A673 (cell line): ENCODE results near the gene PLAC1. TPM values are rescaled to one million over a fixed set of nuclear protein-coding genes. Genes with fewer than 3 reads are reported as not detected.

ENCODE experiments used
- BruUV-seq: library from RNA; stranded (reverse); fragments of 400-500 nt; replicated peaks from 2 replicates; lab custom pipeline; 2021; lab: Mats Ljungman, UMichigan
- CTCF ChIA-PET: fragments of 300-600 bp; sonication (Branson Sonifier 250); formaldehyde crosslinking; loops from one replicate; lab custom pipeline; 2022; ENCODE audit warnings: antibody characterized with exemption; lab: Charles Lee
- POLR2A ChIA-PET: fragments of 300-600 bp; sonication (Branson Sonifier 250); formaldehyde crosslinking; loops from one replicate; lab custom pipeline; 2022; ENCODE audit warnings: antibody characterized with exemption; ENCODE audit not compliant: low non-redundant PET; lab: Charles Lee
- DNase-seq: peaks from one replicate; pipeline ENCODE4 v3.0.0-alpha.2; 2015; ENCODE audit warnings: low spot score
- H3K27ac ChIP-seq: fragments of 200-600 bp; sonication (generic); 2 replicates; pipeline ENCODE4 v1.5.1; 2016; ENCODE audit warnings: mixed run types, low read depth, mild to moderate bottlenecking, mixed read lengths, antibody characterized with exemption, low read length; ENCODE audit not compliant: poor library complexity, severe bottlenecking
- H3K27me3 ChIP-seq: fragments of 200-600 bp; sonication (generic); replicated peaks from 2 replicates; pipeline ENCODE4 v1.6.1; 2017; ENCODE audit warnings: mixed run types, low read depth, mild to moderate bottlenecking, mixed read lengths, antibody characterized with exemption, low read length; ENCODE audit not compliant: insufficient read depth, poor library complexity
- H3K36me3 ChIP-seq: fragments of 200-600 bp; sonication (generic); 2 replicates; pipeline ENCODE4 v1.6.1; 2016; ENCODE audit warnings: mixed run types, mild to moderate bottlenecking, mixed read lengths, antibody characterized with exemption, low read length; ENCODE audit not compliant: insufficient read depth, poor library complexity, severe bottlenecking
- H3K4me1 ChIP-seq: fragments of 200-600 bp; sonication (generic); 2 replicates; pipeline ENCODE4 v1.6.1; 2017; ENCODE audit warnings: mixed run types, mild to moderate bottlenecking, mixed read lengths, antibody characterized with exemption, low read length; ENCODE audit not compliant: insufficient read depth, poor library complexity, severe bottlenecking
- H3K4me3 ChIP-seq: fragments of 200-600 bp; sonication (generic); 2 replicates; pipeline ENCODE4 v1.5.1; 2016; ENCODE audit warnings: low read depth, mixed run types, mild to moderate bottlenecking, mixed read lengths, low read length; ENCODE audit not compliant: poor library complexity, severe bottlenecking
- H3K9me3 ChIP-seq: fragments of 200-600 bp; sonication (generic); 2 replicates; pipeline ENCODE4 v1.6.1; 2016; ENCODE audit warnings: mixed run types, low read depth, mild to moderate bottlenecking, mixed read lengths, antibody characterized with exemption, low read length; ENCODE audit not compliant: poor library complexity, severe bottlenecking
- EZH2 ChIP-seq: fragments of 200-600 bp; sonication (generic); IDR thresholded peaks from 2 replicates; pipeline ENCODE4 v1.6.1; 2017; ENCODE audit warnings: borderline replicate concordance, low read depth, mild to moderate bottlenecking, mixed read lengths, antibody characterized with exemption, low read length; ENCODE audit not compliant: poor library complexity, severe bottlenecking
- intact Hi-C: fragments of 100-400 bp; cut with micrococcal nuclease; formaldehyde crosslinking; loops from one replicate; pipeline ENCODE4 v1.10.0; 2022; ENCODE audit not compliant: unreplicated experiment
- total RNA-seq: library from RNA; stranded (reverse); gene quantifications from 2 replicates; pipeline ENCODE4 v1.2.3, GENCODE V29; 2021
- TF ChIP-seq, protein P1 (sequence below): fragments of 300-800, 200-600 bp; sonication (generic); conservative IDR thresholded peaks from 2 replicates; pipeline ENCODE4 v1.5.1; 2017; ENCODE audit warnings: low read depth, mild to moderate bottlenecking, antibody characterized with exemption, low read length, moderate library complexity, mixed read lengths

PLAC1 gene
- total RNA-seq, 1 experiment from 2014 or later: 0.43 TPM

DNA sequence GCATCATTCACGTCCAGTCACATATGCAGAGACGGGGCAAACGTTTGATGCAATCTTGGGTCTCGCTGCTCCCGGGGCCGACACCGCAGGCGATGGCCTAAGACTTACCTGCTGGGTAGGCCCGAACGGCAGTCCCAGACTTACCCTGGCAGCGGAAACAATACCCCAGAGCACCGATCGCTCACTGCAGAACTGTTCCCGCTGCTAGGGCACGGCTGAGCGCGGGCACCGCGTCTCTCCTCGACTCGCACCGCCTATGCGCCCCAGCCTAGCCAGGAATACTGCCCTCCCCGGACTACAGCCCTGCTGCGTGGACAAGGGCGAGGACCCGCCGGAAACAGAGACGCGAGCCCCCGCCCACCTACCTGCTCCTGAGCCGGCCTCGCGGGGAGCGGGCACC lies 112.1 kb downstream of the PLAC1 start:
- H3K4me3 ChIP-seq: no peak overlapping the region
- H3K27ac ChIP-seq: no peak overlapping the region
- no peaks in the 10 kb centered on the region for H3K27me3 ChIP-seq
- intact Hi-C loops: no loop called here
- H3K9me3 ChIP-seq: no peaks in the 10 kb centered on the region
- peaks cover 30% of the 10 kb centered on the region for H3K4me1 ChIP-seq
- ChIA-PET POLR2A (no interaction called here), CTCF (no interaction called here)
- no TSS peak for BruUV-seq
- no peak for DNase-seq
- TF ChIP-seq, protein P1, sequence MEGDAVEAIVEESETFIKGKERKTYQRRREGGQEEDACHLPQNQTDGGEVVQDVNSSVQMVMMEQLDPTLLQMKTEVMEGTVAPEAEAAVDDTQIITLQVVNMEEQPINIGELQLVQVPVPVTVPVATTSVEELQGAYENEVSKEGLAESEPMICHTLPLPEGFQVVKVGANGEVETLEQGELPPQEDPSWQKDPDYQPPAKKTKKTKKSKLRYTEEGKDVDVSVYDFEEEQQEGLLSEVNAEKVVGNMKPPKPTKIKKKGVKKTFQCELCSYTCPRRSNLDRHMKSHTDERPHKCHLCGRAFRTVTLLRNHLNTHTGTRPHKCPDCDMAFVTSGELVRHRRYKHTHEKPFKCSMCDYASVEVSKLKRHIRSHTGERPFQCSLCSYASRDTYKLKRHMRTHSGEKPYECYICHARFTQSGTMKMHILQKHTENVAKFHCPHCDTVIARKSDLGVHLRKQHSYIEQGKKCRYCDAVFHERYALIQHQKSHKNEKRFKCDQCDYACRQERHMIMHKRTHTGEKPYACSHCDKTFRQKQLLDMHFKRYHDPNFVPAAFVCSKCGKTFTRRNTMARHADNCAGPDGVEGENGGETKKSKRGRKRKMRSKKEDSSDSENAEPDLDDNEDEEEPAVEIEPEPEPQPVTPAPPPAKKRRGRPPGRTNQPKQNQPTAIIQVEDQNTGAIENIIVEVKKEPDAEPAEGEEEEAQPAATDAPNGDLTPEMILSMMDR: no peak
- no peak for TF ChIP-seq EZH2
- H3K36me3 ChIP-seq: no peaks in the 10 kb centered on the region

DNA sequence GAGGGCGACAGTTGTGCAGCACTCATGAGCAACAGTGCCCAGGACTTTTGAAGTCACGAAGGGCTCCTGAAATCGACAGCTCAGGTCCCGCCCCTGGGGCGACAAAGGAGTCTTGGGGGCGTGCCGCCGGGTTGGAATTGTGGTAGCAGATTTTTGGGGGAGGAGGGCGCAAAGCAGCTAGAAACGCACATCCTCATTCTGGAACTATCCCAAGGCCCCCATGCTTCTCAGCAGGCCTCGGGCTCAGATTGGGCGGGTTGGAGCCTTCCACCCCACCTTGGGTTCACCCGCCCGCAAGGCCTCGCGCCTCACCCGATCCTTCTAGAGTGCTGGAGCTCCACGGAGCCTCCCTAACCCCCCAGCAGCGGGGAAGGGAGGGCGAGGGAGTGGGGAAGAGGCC lies 112.8 kb downstream of the PLAC1 start:
- intact Hi-C loops: no loop called here
- TF ChIP-seq, protein P1: no peak
- TF ChIP-seq EZH2: no peak
- Histone ChIP-seq H3K4me3 (no peak overlapping the region), H3K36me3 (no peaks in the 10 kb centered on the region), H3K9me3 (no peaks in the 10 kb centered on the region), H3K27me3 (no peaks in the 10 kb centered on the region), H3K27ac (no peak overlapping the region), H3K4me1 (peaks cover 30% of the 10 kb centered on the region)
- BruUV-seq: no TSS peak
- DNase-seq: no peak
- POLR2A ChIA-PET: no interaction called here
- CTCF ChIA-PET: no interaction called here

DNA sequence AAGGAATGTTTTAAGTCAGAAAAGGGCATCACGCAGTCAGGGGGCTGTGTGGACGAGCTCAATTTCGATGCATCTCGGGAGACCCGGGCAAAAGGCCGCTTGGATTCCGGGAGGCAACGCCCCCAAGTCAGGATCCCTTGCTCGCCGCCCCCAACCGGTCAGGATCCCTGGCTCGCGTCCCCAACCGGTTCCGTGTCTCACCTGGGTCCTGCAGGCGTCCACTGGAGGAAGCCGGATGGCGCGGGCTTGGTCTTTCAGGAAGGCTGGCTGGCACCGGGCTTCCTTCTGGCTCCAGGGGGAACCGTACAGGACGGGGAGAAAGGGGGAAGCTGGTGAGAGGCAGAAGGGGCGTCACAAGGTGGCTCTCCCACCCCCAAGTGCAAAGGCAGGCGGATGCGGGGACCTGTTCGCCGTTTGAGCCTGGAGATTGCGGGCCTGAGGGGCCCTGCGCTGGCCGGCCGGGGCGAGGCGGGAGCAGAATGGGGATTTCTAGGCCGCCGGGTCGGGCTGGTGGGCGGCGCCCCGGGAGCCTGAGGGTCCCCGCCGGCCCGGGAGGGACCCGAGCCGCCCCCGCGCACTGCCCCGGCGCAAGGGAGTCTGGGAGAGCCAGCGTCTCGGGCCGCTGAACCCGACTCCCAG lies 113.6 kb downstream of the PLAC1 start:
- Histone ChIP-seq H3K4me1 (peaks cover 26% of the 10 kb centered on the region), H3K4me3 (no peak overlapping the region), H3K27ac (no peak overlapping the region), H3K36me3 (no peaks in the 10 kb centered on the region), H3K27me3 (no peaks in the 10 kb centered on the region), H3K9me3 (no peaks in the 10 kb centered on the region)
- ChIA-PET CTCF (no interaction called here), POLR2A (no interaction called here)
- DNase-seq: no peak
- intact Hi-C loops: no loop called here
- TF ChIP-seq EZH2: no peak
- TF ChIP-seq, protein P1: no peak
- BruUV-seq: no TSS peak
